GM12891 (cell line): ENCODE measurements around the gene SPCS3.

Experiments used
- PAX5 ChIP-seq: IDR thresholded peaks from 2 replicates; pipeline ENCODE4 v1.6.1; 2011; ENCODE audit warnings: low read length, moderate library complexity, mild to moderate bottlenecking; ENCODE audit not compliant: insufficient read depth, severe bottlenecking
- POLR2A ChIP-seq: IDR thresholded peaks from 2 replicates; pipeline ENCODE4 v1.6.1; 2011; ENCODE audit warnings: low read depth, low read length, control low read depth
- POLR2AphosphoS5 ChIP-seq: IDR thresholded peaks from 2 replicates; pipeline ENCODE4 v1.6.1; 2011; ENCODE audit warnings: low read depth, low read length, control low read depth
- POU2F2 ChIP-seq: IDR thresholded peaks from 2 replicates; pipeline ENCODE4 v1.6.1; 2011; ENCODE audit warnings: low read depth, mild to moderate bottlenecking, control low read depth, low read length, moderate library complexity
- SPI1 ChIP-seq: IDR thresholded peaks from 2 replicates; pipeline ENCODE4 v1.6.1; 2011; ENCODE audit warnings: low read depth, low read length, control low read depth
- TAF1 ChIP-seq: IDR thresholded peaks from 2 replicates; pipeline ENCODE4 v1.6.1; 2011; ENCODE audit warnings: low read depth, low read length, control low read depth

- no peak for TF ChIP-seq POLR2A
- no peak for TF ChIP-seq POLR2AphosphoS5
- TF ChIP-seq POU2F2, result no peak
- no peak for TF ChIP-seq SPI1
- TF ChIP-seq TAF1, result no peak
- no peak for TF ChIP-seq PAX5
Observed at GRCh38 chr4:176286728-176287127, 33.0 kb upstream of the SPCS3 start.
